GM23338 (cell line): Measurements from ENCODE around the gene SYK. TPM values are rescaled to one million over a fixed set of nuclear protein-coding genes. Genes with fewer than 3 reads are reported as not detected.

Experiments used
- ATAC-seq: fragments of 200-7000 bp; cut with Tn5 transposase; 3 replicates; pipeline ENCODE4 v1.9.1; 2020
- DNase-seq: peaks from one replicate; pipeline ENCODE4 v3.0.0-alpha.2; 2015; ENCODE audit warnings: low spot score
- H2AFZ ChIP-seq: fragments of 200-600 bp; sonication (generic); 2 replicates; pipeline ENCODE4 v1.8.0; 2016; ENCODE audit warnings: antibody characterized with exemption, mild to moderate bottlenecking, moderate library complexity
- H3F3A ChIP-seq: fragments of 200-600 bp; sonication (generic); replicated peaks from 2 replicates; pipeline ENCODE4 v1.8.0; 2017; ENCODE audit warnings: antibody characterized with exemption, mixed run types, low read depth
- H3K27ac ChIP-seq: fragments of 200-600 bp; sonication (generic); 2 replicates; pipeline ENCODE4 v1.6.1; 2016; ENCODE audit warnings: low read depth
- H3K27me3 ChIP-seq: fragments of 200-600 bp; sonication (generic); 2 replicates; pipeline ENCODE4 v1.8.0; 2016; ENCODE audit warnings: mild to moderate bottlenecking, mixed run types, moderate library complexity; ENCODE audit not compliant: insufficient read depth
- H3K36me3 ChIP-seq: fragments of 200-600 bp; sonication (generic); 2 replicates; pipeline ENCODE4 v1.8.0; 2016; ENCODE audit warnings: mild to moderate bottlenecking; ENCODE audit not compliant: insufficient read depth
- H3K4me1 ChIP-seq: fragments of 200-600 bp; sonication (generic); 2 replicates; pipeline ENCODE4 v1.8.0; 2016; ENCODE audit warnings: mild to moderate bottlenecking, moderate library complexity; ENCODE audit not compliant: insufficient read depth
- H3K4me2 ChIP-seq: fragments of 200-600 bp; sonication (generic); 2 replicates; pipeline ENCODE4 v1.7.1; 2017; ENCODE audit warnings: mixed run types
- H3K4me3 ChIP-seq: fragments of 200-600 bp; sonication (generic); 2 replicates; pipeline ENCODE4 v1.6.1; 2016; ENCODE audit warnings: mixed run types
- H3K79me2 ChIP-seq: fragments of 200-600 bp; sonication (generic); replicated peaks from 2 replicates; pipeline ENCODE4 v1.8.0; 2017; ENCODE audit warnings: mild to moderate bottlenecking; ENCODE audit not compliant: insufficient read depth
- H3K9me2 ChIP-seq: fragments of 200-600 bp; sonication (generic); 2 replicates; pipeline ENCODE4 v1.8.0; 2017; ENCODE audit not compliant: insufficient read depth
- H4K20me1 ChIP-seq: fragments of 200-600 bp; sonication (generic); replicated peaks from 2 replicates; pipeline ENCODE4 v1.8.0; 2017; ENCODE audit warnings: mild to moderate bottlenecking; ENCODE audit not compliant: insufficient read depth
- H3K27ac Mint-ChIP-seq: 2 replicates; pipeline ENCODE4 v1.8.0; 2020; ENCODE audit warnings: inconsistent platforms, mild to moderate bottlenecking, moderate library complexity, mixed read lengths
- H3K27me3 Mint-ChIP-seq: 3 replicates; pipeline ENCODE4 v1.8.0; 2022; ENCODE audit warnings: low read depth, mild to moderate bottlenecking, moderate library complexity, mixed read lengths, inconsistent platforms; ENCODE audit not compliant: insufficient read depth, poor library complexity
- H3K36me3 Mint-ChIP-seq: 3 replicates; pipeline ENCODE4 v1.8.0; 2021; ENCODE audit warnings: low read depth, mild to moderate bottlenecking, inconsistent platforms, moderate library complexity, mixed read lengths
- H3K4me1 Mint-ChIP-seq: 3 replicates; pipeline ENCODE4 v1.8.0; 2020; ENCODE audit warnings: mild to moderate bottlenecking, inconsistent platforms, mixed read lengths
- H3K4me3 Mint-ChIP-seq: 3 replicates; pipeline ENCODE4 v1.8.0; 2021; ENCODE audit warnings: moderate library complexity, mild to moderate bottlenecking, inconsistent platforms, mixed read lengths
- H3K9me3 Mint-ChIP-seq: 3 replicates; pipeline ENCODE4 v1.8.0; 2020; ENCODE audit warnings: moderate library complexity, mild to moderate bottlenecking, inconsistent platforms, mixed read lengths
- EZH2phosphoT487 ChIP-seq: fragments of 200-600 bp; sonication (generic); IDR thresholded peaks from one replicate; pipeline ENCODE4 v1.8.1; 2018; ENCODE audit warnings: antibody characterized with exemption; ENCODE audit not compliant: unreplicated experiment
- POLR2AphosphoS5 ChIP-seq: IDR thresholded peaks from 2 replicates; pipeline ENCODE4 v1.6.1; 2016; ENCODE audit warnings: antibody characterized with exemption, low read depth
- STAT1 ChIP-seq: IDR thresholded peaks from one replicate; pipeline ENCODE4 v1.6.1; 2016; ENCODE audit warnings: antibody characterized with exemption; ENCODE audit not compliant: unreplicated experiment
- ZNF331 ChIP-seq: fragments of 250-450 bp; sonication (Bioruptor Pico); IDR thresholded peaks from 2 replicates; pipeline ENCODE4 v1.5.0; 2020; ENCODE audit warnings: low read depth, mild to moderate bottlenecking, moderate library complexity
- ZNF462 ChIP-seq: fragments of 250-450 bp; sonication (Bioruptor Pico); IDR thresholded peaks from 2 replicates; pipeline ENCODE4 v1.5.0; 2020; ENCODE audit warnings: mild to moderate bottlenecking, moderate library complexity
- polyA plus RNA-seq: library from polyadenylated mRNA; unstranded; fragments of >200 nt; fragmentation: Nextera tagmentation; extraction: Ambion mirVana; gene quantifications from 2 replicates; pipeline ENCODE4 v1.2.1, GENCODE V29; 2016
- total RNA-seq: library from RNA; depleted of rRNA; stranded (reverse); fragments of >200 nt; shearing (Covaris generic); gene quantifications from 2 replicates; pipeline ENCODE4 v1.2.3, GENCODE V29; 2014
- TF ChIP-seq, protein P1 (sequence below), 2 experiments: fragments of 200-600 bp in 1 of 2; sonication (generic) in 1 of 2; conservative IDR thresholded peaks; 2 replicates each; pipeline versions ENCODE4 v1.5.1 to v1.6.1; 2016 to 2017; ENCODE audit warnings: antibody characterized with exemption in 2 of 2, low read depth in 2 of 2, mild to moderate bottlenecking in 2 of 2, moderate library complexity in 1 of 2

Gene SYK
- total and polyA plus RNA-seq, 2 experiments from 2014 or later, result 1.5 to 5.8 TPM

GRCh38 chr9:90801973-90802322 lies 329 bp downstream of the SYK start (continued):
- TF ChIP-seq ZNF462, result no peak
- TF ChIP-seq, protein P1, sequence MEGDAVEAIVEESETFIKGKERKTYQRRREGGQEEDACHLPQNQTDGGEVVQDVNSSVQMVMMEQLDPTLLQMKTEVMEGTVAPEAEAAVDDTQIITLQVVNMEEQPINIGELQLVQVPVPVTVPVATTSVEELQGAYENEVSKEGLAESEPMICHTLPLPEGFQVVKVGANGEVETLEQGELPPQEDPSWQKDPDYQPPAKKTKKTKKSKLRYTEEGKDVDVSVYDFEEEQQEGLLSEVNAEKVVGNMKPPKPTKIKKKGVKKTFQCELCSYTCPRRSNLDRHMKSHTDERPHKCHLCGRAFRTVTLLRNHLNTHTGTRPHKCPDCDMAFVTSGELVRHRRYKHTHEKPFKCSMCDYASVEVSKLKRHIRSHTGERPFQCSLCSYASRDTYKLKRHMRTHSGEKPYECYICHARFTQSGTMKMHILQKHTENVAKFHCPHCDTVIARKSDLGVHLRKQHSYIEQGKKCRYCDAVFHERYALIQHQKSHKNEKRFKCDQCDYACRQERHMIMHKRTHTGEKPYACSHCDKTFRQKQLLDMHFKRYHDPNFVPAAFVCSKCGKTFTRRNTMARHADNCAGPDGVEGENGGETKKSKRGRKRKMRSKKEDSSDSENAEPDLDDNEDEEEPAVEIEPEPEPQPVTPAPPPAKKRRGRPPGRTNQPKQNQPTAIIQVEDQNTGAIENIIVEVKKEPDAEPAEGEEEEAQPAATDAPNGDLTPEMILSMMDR (conservative IDR thresholded peaks at IDR 0.05; ENCODE audit: low read depth in 2 of 2), result no peak

- Mint-ChIP-seq H3K36me3 (no peaks in the 10 kb centered on the region), H3K4me1 (peaks cover 4% of the 10 kb centered on the region; the same call in 1 of the 3 replicates), H3K9me3 (no peaks in the 10 kb centered on the region), H3K4me3 (peak overlapping the region; percentile 88), H3K27ac (no peak overlapping the region), H3K27me3 (peaks cover 18% of the 10 kb centered on the region)
- peaks cover 15% of the 10 kb centered on the region for H3K4me1 ChIP-seq
- H3F3A ChIP-seq, result 0 out of 2 replicates have a peak, but pooled peaks cover 3% of the 10 kb centered on the region
- no peaks in the 10 kb centered on the region for H3K79me2 ChIP-seq
- H3K27ac ChIP-seq, result no peak overlapping the region
- no peaks in the 10 kb centered on the region for H3K9me2 ChIP-seq
- H3K36me3 ChIP-seq, result no peaks in the 10 kb centered on the region
- H2AFZ ChIP-seq, result peak overlapping the region; percentile 45
- no peak for DNase-seq
- ATAC-seq, result no peak
- peak overlapping the region; percentile 91 for H3K4me2 ChIP-seq
- no peaks in the 10 kb centered on the region for H4K20me1 ChIP-seq
- peak overlapping the region; percentile 78 for H3K4me3 ChIP-seq
- peaks cover 29% of the 10 kb centered on the region for H3K27me3 ChIP-seq
- TF ChIP-seq ZNF331 (CRISPR knock-in tag), result no peak
- TF ChIP-seq STAT1, result no peak
- no peak for TF ChIP-seq EZH2phosphoT487
- TF ChIP-seq POLR2AphosphoS5, result no peak
- no peak for TF ChIP-seq ZNF462
Measured at GRCh38 chr9:90802386-90802985, 867 bp downstream of the SYK start.
